Measurements from ENCODE around the gene IKZF3.

DNA sequence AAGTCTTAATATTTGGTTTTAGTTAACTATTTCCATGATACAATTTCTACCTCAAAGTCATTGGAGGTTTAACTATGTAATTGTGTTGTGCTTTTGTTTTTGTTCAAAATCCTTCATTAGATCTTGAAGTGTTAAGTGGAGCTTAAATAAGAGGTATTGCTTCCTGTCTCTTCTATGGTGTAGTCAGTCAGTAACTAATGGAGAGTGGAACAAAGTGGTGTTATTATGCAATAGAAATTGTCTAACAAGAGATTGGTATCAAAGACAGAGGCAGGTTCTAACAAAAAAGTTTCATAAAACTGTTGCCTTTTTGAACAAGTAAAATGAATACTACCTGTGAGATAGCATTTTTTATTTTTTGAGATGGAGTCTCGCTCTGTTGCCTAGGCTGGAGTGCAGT, 81.1 kb downstream of the IKZF3 start:
- TF ChIP-seq, protein P1, sequence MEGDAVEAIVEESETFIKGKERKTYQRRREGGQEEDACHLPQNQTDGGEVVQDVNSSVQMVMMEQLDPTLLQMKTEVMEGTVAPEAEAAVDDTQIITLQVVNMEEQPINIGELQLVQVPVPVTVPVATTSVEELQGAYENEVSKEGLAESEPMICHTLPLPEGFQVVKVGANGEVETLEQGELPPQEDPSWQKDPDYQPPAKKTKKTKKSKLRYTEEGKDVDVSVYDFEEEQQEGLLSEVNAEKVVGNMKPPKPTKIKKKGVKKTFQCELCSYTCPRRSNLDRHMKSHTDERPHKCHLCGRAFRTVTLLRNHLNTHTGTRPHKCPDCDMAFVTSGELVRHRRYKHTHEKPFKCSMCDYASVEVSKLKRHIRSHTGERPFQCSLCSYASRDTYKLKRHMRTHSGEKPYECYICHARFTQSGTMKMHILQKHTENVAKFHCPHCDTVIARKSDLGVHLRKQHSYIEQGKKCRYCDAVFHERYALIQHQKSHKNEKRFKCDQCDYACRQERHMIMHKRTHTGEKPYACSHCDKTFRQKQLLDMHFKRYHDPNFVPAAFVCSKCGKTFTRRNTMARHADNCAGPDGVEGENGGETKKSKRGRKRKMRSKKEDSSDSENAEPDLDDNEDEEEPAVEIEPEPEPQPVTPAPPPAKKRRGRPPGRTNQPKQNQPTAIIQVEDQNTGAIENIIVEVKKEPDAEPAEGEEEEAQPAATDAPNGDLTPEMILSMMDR (IDR thresholded peaks at IDR 0.05; ENCODE audit: low read depth, low read length) = no peak
- no peak for TF ChIP-seq EZH2phosphoT487 (IDR thresholded peaks at IDR 0.05; ENCODE audit: low read depth)
